Activated CD4-positive, alpha-beta T cell treated with anti-CD3 and anti-CD28 coated beads, Interleukin-2, amount 10 ng/mL, durations not matched to agents 7 days and 5 days (primary cell): ENCODE results near the gene EIF2S1. TPM values are rescaled to one million over a fixed set of nuclear protein-coding genes. Genes with fewer than 3 reads are reported as not detected.
A peak's percentile ranks its signal among the peaks of the same experiment; 100 is the strongest.
"Not testable (repeated sequence)": the region's sequence is repeated elsewhere in the genome, so short reads cannot be mapped to it uniquely, and the experiment has no call there.

Experiments
- CTCF ChIA-PET: fragments of 350-600 bp; sonication (Branson Sonifier 250); formaldehyde crosslinking; loops from one replicate; lab custom pipeline; 2021; ENCODE audit warnings: antibody characterized with exemption; lab: Charles Lee
- POLR2A ChIA-PET: fragments of 350-600 bp; sonication (Branson Sonifier 250); formaldehyde crosslinking; loops from one replicate; lab custom pipeline; 2021; ENCODE audit warnings: antibody characterized with exemption; lab: Charles Lee
- DNase-seq: peaks from one replicate; pipeline ENCODE4 v3.0.0-alpha.2; 2020
- H3K27ac Mint-ChIP-seq: one replicate; pipeline ENCODE4 v1.8.0; 2021; ENCODE audit warnings: mild to moderate bottlenecking, moderate library complexity, mixed read lengths
- H3K27me3 Mint-ChIP-seq: one replicate; pipeline ENCODE4 v1.8.0; 2021; ENCODE audit warnings: mixed read lengths
- H3K36me3 Mint-ChIP-seq: one replicate; pipeline ENCODE4 v1.8.0; 2021; ENCODE audit warnings: low read depth, mixed read lengths
- H3K4me1 Mint-ChIP-seq: one replicate; pipeline ENCODE4 v1.8.0; 2021; ENCODE audit warnings: mixed read lengths
- H3K4me3 Mint-ChIP-seq: one replicate; pipeline ENCODE4 v1.8.0; 2021; ENCODE audit warnings: mild to moderate bottlenecking, moderate library complexity, mixed read lengths
- H3K9me3 Mint-ChIP-seq: one replicate; pipeline ENCODE4 v1.8.0; 2021; ENCODE audit warnings: mixed read lengths
- total RNA-seq, 2 experiments: library from RNA; stranded (reverse); gene quantifications; one replicate each; pipeline ENCODE4 v1.2.3, GENCODE V29; 2021

Gene EIF2S1
- total RNA-seq, 2 experiments from 2014 or later = 114 to 115 TPM

DNA sequence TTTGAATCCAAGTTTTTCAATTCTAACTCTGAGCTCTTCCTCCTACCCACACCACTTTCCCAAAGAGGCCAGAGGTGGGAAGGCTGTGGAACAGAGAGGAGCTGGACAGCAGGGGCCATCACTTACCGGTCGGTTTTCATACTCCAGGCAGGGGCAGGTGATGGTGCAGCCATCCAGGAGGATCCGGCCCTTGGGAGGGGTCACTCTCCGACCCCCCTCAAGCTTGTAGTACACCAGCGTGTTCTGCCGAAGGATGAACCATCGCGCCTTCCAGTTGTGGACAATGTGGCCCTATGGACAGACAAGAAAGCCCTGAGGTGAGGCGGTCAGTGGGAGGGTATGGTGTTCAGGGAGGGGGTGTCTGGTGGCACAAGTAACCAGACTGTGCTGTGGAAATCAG is 37.4 kb downstream of the EIF2S1 start:
- ChIA-PET POLR2A (no interaction called here), CTCF (interaction anchor here (1.2 kb wide), 1 partner anchor 11 kb away, joined by 4 read pairs; no protein-coding TSS in a partner anchor)
- no peak for DNase-seq
- Mint-ChIP-seq H3K27ac (no peak overlapping the region), H3K4me1 (no peaks in the 10 kb centered on the region), H3K9me3 (no peaks in the 10 kb centered on the region), H3K36me3 (no peaks in the 10 kb centered on the region), H3K27me3 (no peaks in the 10 kb centered on the region), H3K4me3 (no peak overlapping the region)

DNA sequence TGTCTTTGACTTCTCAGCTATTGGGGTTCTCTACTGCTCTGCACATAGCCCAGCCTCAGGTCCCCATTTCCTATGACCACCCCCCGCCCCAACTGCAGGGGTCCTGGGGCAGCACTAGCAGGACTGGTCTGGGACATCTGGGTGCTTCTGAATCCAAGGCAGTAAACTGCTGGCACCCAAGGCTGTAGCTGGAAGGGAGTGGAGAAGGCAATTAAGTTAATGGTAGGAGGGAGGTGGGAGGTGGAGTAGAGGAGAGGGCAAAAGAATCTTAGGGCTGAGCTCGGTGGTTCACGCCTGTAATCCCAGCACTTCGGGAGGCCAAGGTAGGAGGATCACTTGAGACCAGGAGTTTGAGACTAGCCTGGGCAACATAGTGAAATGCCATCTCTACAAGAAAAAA is 40.3 kb downstream of the EIF2S1 start:
- DNase-seq = no peak
- Mint-ChIP-seq H3K36me3 (no peaks in the 10 kb centered on the region), H3K27me3 (no peaks in the 10 kb centered on the region), H3K27ac (no peak overlapping the region), H3K4me1 (no peaks in the 10 kb centered on the region), H3K9me3 (no peaks in the 10 kb centered on the region), H3K4me3 (no peak overlapping the region)
- ChIA-PET POLR2A (no interaction called here), CTCF (interaction anchor here (0.6 kb wide), 1 partner anchor 162 kb away, joined by 3 read pairs; no protein-coding TSS in a partner anchor)

DNA sequence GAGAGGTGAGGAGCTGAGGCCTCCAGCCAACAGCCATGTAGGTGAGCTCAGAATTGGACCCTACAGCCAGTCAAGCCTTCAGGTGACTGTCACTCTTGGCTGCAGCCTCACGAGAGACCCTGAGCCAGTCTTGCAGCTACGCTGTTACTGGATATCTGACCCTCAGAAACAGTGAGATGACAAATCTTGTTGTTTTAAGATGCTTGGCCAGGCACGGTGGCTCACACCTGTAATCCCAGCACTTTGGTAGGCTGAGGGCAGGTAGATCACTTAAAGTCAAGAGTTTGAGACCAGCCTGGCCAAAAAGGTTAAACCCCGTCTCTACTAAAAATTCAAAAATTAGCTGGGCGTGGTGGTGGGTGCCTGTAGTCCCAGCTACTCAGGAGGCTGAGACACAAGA is 45.6 kb downstream of the EIF2S1 start:
- ChIA-PET CTCF (interaction anchor here (0.5 to 1.0 kb wide), 2 partner anchors 102 to 194 kb away, joined by 3 read pairs; partner anchors contain the start of gene PIGH), POLR2A (no interaction called here)
- no peaks in the 10 kb centered on the region for H3K4me1 Mint-ChIP-seq
- H3K27me3 Mint-ChIP-seq = no peaks in the 10 kb centered on the region
- H3K36me3 Mint-ChIP-seq = no peaks in the 10 kb centered on the region
- H3K27ac Mint-ChIP-seq = no peak overlapping the region
- no peak for DNase-seq
- no peaks in the 10 kb centered on the region for H3K9me3 Mint-ChIP-seq
- no peak overlapping the region for H3K4me3 Mint-ChIP-seq

DNA sequence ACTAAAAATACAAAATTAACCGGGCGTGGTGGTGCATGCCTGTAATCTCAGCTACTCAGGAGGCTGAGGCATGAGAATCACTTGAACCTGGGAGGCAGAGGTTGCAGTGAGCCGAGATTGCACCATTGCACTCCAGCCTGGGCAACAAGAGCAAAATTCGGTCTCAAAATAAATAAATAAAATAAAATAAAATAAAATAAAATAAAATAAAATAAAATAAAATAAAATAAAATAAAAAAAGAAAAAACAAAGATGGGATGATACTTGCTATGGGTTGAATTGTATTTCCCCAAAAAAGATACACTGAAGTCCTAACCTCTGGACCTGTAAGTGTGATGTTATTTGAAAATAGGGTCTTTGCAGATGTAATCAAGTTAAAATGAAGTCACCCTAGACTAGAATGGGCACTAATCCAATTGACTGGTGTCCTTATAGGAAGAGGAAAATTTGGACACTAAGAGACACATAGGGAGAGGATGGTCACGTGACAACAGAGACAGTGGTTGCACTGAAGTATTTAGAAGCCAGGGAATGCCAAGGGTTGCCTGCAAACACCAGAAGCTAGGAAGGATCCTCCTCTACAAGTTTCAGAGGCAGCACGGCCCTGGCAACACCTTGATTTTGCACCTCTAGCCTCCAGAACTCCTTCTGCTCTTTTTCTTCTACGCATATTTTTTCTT is 48.1 kb downstream of the EIF2S1 start:
- H3K36me3 Mint-ChIP-seq = not testable (repeated sequence)
- CTCF ChIA-PET = interaction anchor here (0.9 to 1.0 kb wide), 3 partner anchors 8 to 256 kb away, joined by 3 to 6 read pairs (median 3); no protein-coding TSS in a partner anchor

DNA sequence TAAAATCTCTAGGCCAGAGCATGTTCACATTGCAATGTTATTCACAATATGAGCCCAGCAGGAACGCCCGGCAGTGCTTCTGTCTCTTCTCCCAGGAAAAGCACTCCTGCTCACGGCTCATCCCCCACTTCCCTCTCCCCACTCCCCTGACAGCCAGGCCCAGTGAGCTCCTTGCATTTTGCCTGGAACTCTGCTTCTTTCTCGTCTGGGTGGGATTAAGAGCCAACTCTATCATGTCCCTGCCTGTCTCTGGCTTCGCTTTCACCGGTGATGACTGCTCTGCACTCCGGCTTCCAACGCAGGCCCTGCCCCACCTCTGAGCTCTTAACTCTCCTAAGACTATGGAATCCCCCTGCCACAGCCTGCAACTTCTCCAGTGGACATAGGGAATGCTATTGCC is 49.3 kb downstream of the EIF2S1 start:
- Mint-ChIP-seq H3K36me3 (no peaks in the 10 kb centered on the region), H3K27me3 (peaks cover 13% of the 10 kb centered on the region), H3K4me3 (no peak overlapping the region), H3K27ac (no peak overlapping the region), H3K9me3 (no peaks in the 10 kb centered on the region), H3K4me1 (peaks cover 10% of the 10 kb centered on the region)
- POLR2A ChIA-PET = no interaction called here
- no peak for DNase-seq
- CTCF ChIA-PET = interaction anchor here (0.9 to 1.4 kb wide), 3 partner anchors 18 to 255 kb away, joined by 3 to 6 read pairs (median 3); partner anchors contain the start of genes ATP6V1D and EIF2S1

More for the DNA sequence above, 48.1 kb downstream of the EIF2S1 start:
- H3K27ac Mint-ChIP-seq, DNase-seq, POLR2A ChIA-PET, H3K4me1 Mint-ChIP-seq, H3K9me3 Mint-ChIP-seq, H3K4me3 Mint-ChIP-seq: not testable (repeated sequence)
- H3K27me3 Mint-ChIP-seq = peaks cover 13% of the 10 kb centered on the region

DNA sequence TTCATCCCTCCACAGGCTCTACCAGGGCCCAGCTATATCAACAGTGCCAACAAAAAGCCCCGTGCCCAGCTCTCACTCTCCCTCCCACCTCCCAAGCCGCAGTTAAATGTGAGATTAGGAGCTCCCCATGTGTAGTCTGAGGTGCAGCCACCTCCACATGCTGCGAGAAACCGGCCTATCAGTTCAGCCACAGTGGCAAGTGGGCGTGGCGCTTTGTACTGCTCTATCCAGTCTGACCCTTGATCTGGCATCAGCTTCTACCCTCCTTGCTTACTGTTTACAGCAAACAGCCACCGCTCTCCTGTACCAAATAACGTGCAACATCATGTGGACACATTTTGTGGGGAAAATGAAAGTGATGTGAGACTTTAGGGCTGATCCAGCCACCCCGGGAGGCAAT is 50.2 kb downstream of the EIF2S1 start:
- H3K4me3 Mint-ChIP-seq = no peak overlapping the region
- peaks cover 10% of the 10 kb centered on the region for H3K4me1 Mint-ChIP-seq
- ChIA-PET POLR2A (no interaction called here), CTCF (interaction anchor here (0.8 to 1.6 kb wide), 3 partner anchors 10 to 55 kb away, joined by 3 to 5 read pairs (median 3); no protein-coding TSS in a partner anchor)
- DNase-seq = no peak
- no peaks in the 10 kb centered on the region for H3K9me3 Mint-ChIP-seq
- H3K27ac Mint-ChIP-seq = no peak overlapping the region
- H3K36me3 Mint-ChIP-seq = no peaks in the 10 kb centered on the region
- H3K27me3 Mint-ChIP-seq = peaks cover 13% of the 10 kb centered on the region

DNA sequence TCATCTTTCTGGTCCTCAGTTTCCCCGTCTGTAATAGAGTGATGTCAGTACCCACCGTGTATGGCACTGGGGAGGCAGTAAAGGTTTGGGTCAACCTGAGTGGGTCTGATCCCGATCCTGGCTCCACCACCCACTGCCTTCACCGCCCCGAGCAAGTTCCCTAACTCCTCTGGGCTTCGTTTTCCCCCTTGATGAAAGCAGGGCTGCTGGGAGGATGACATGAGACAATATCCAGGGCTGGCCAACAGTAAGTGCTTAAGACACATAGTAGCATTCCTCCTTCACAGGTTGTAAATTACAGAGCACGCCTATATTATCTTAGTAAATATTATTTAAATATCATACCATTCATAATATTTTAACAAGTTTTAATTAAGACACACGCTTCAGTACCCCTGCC is 51.2 kb downstream of the EIF2S1 start:
- no peaks in the 10 kb centered on the region for H3K9me3 Mint-ChIP-seq
- H3K4me1 Mint-ChIP-seq = peaks cover 10% of the 10 kb centered on the region
- no peak overlapping the region for H3K4me3 Mint-ChIP-seq
- ChIA-PET POLR2A (no interaction called here), CTCF (interaction anchor here (0.6 to 1.6 kb wide), 3 partner anchors 16 to 1378 kb away, joined by 3 to 5 read pairs (median 3); no protein-coding TSS in a partner anchor)
- H3K36me3 Mint-ChIP-seq = no peaks in the 10 kb centered on the region
- no peak overlapping the region for H3K27ac Mint-ChIP-seq
- DNase-seq = no peak
- peaks cover 16% of the 10 kb centered on the region for H3K27me3 Mint-ChIP-seq

DNA sequence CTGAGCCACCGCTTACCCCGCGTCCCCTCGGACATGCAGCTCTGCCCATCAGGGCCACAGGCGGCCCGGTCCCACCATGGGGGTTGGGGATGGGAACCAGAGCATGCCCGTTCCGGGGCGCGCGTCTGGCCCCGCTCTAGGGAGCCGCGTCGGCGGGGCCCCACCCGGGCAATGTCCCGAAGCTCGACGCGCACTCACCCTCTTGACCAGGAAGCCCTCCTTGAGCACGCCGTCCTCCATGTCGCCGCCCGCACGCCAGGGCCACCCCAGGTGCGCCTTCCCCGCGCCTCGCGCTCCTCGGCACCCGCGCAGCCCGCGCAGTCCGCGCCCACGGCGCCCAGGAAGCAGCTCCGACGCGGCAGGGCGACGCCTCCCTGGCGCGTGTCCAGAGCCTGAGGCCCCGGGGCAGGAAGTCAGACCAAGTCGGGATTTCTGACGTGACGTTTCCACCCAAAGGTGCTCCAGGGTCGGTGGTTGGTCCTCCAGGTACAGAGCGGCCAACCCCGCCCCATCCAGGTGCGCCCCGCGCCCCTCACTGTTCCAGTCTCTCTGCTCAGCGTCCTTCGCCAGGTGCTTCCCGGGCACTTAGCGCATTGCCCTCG is 51.8 kb downstream of the EIF2S1 start, which contains the start of gene PLEK2:
Gene PLEK2 (minus strand): TSS at position 346 of the 602 bp plus-strand sequence. CDS start 106 bp downstream, at position 240.
- peak; percentile 46 for DNase-seq
- Mint-ChIP-seq H3K27ac (no peak within 1 kb of the TSS), H3K36me3 (no peaks in the 10 kb centered on the region), H3K27me3 (peaks cover 16% of the 10 kb centered on the region), H3K4me1 (peaks cover 10% of the 10 kb centered on the region), H3K9me3 (no peaks in the 10 kb centered on the region), H3K4me3 (peak within 1 kb of the TSS; percentile 50)
- ChIA-PET POLR2A (no interaction called here), CTCF (interaction anchor here (0.9 to 1.0 kb wide), 2 partner anchors 9 to 16 kb away, joined by 3 read pairs; no protein-coding TSS in a partner anchor)

DNA sequence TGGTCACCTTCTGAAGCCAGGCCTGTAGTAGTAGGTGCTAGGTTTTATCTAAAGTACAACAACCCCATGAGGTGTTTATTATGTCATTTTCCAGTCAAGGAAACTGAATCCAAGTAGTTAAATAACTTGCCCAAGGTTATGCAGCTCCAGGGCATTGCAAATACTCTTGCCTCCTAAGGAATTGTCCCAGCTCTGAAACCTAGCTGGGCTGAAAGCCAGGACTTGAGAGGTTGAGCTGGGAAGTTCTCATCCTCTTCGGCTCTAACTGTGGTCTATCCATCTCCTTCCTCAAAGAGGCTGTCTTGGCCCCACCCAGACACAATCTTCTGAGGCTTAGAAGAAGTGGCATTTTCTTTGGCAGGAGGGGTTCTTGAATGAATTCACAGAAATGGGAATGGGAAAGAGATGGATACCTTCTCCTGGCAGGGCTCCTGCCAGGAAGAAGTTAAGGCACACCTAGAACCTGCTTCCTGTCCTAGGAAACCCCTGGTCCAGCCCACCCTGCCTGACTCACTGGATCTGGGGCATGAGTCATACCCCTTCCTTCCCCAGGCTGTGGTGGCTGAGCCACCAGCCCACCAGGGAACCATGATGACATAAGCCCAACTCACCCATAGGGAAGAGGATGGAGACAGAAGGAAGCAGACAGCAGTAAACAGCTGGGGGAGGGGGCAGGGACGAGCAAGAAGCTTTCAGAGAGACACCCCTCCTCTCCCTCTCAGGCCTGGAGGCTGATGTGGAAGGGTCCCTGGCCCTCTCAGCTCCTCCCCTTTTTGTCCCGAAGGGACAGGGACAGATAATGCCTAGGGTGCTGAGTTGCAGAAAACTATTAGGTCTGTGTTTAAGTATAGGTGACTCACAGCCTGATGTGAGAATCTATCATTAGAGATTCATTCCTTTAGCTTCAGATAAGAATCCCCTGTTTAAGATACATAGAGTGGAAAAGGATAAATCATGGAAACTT is 54.0 kb downstream of the EIF2S1 start:
- no peaks in the 10 kb centered on the region for H3K36me3 Mint-ChIP-seq
- DNase-seq = no peak
- ChIA-PET POLR2A (no interaction called here), CTCF (interaction anchor here (1.2 to 1.5 kb wide), 2 partner anchors 13 to 22 kb away, joined by 3 to 4 read pairs; no protein-coding TSS in a partner anchor)
- H3K27me3 Mint-ChIP-seq = peaks cover 16% of the 10 kb centered on the region
- no peak overlapping the region for H3K4me3 Mint-ChIP-seq
- no peaks in the 10 kb centered on the region for H3K9me3 Mint-ChIP-seq
- H3K4me1 Mint-ChIP-seq = peaks cover 10% of the 10 kb centered on the region
- peak overlapping the region; percentile 25 for H3K27ac Mint-ChIP-seq

DNA sequence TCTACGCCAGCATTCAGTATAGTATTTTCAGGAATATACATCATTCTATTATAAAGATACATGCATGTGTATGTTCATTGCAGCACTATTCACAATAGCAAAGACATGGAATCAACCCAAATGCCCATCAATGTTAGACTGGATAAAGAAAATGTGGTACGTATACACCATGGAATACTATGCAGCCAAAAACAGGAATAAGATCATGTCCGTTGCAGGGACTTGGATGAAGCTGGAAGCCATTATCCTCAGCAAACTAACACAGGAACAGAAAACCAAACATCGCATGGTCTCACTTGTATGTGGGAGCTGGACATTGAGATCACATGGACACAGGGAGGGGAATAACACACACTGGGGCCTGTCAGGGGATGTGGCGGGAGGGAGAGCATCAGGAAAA is 55.5 kb downstream of the EIF2S1 start:
- H3K36me3 Mint-ChIP-seq, DNase-seq, H3K9me3 Mint-ChIP-seq, POLR2A ChIA-PET, H3K4me3 Mint-ChIP-seq, H3K27ac Mint-ChIP-seq: not testable (repeated sequence)
- Mint-ChIP-seq H3K4me1 (peaks cover 10% of the 10 kb centered on the region), H3K27me3 (peaks cover 16% of the 10 kb centered on the region)
- CTCF ChIA-PET = interaction anchor here (1.0 to 1.1 kb wide), 2 partner anchors 12 to 52 kb away, joined by 3 to 5 read pairs; no protein-coding TSS in a partner anchor

DNA sequence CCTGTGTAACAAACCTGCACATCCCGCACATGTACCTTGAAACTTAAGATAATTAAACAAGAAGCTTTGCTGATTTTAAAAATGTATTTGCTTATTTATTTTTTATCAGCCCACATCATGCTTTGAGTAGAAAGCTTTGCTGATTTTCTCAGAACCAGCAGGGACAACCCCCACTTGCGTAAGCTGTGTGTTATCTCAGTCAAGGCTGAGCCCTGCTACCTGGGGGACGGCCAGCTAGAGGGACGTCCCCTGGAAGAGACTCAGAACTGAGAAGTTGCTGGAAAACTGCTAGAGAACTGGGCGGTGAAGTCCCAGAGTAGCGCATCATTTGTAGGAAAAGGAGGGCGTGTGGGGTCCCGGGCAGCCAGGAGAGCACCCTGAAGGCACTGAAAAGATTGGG is 56.0 kb downstream of the EIF2S1 start:
- ChIA-PET POLR2A (no interaction called here), CTCF (interaction anchor here (1.0 to 1.1 kb wide), 3 partner anchors 8 to 51 kb away, joined by 3 to 5 read pairs (median 3); no protein-coding TSS in a partner anchor)
- no peak for DNase-seq
- Mint-ChIP-seq H3K4me1 (peaks cover 10% of the 10 kb centered on the region), H3K27me3 (peaks cover 15% of the 10 kb centered on the region), H3K9me3 (no peaks in the 10 kb centered on the region), H3K4me3 (no peak overlapping the region), H3K27ac (no peak overlapping the region), H3K36me3 (no peaks in the 10 kb centered on the region)

DNA sequence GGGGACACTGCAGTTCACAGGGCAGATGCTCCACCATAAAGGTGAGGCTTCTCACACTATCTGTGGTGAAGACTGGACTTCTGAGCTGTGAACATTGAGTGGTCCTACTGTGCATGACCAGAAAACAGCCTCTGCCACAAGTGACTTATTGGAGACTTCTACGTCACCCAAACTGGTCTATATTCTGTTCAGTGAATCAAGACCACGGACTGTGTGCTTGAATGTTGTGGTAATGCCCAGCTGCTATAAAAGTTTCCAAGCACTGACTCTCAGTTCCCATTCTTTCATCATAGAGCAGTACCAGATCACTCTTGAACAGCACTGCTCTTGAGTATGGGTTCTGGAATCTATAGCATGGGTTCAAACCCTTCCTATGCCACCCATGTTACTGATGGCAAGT is 56.7 kb downstream of the EIF2S1 start:
- CTCF ChIA-PET = interaction anchor here (0.5 to 1.0 kb wide), 2 partner anchors 9 to 143 kb away, joined by 3 read pairs; no protein-coding TSS in a partner anchor
- Mint-ChIP-seq H3K27me3 (peaks cover 10% of the 10 kb centered on the region), H3K27ac (no peak overlapping the region), H3K36me3 (no peaks in the 10 kb centered on the region), H3K4me3 (no peak overlapping the region), H3K9me3 (no peaks in the 10 kb centered on the region), H3K4me1 (peaks cover 10% of the 10 kb centered on the region)
- POLR2A ChIA-PET = no interaction called here
- no peak for DNase-seq
